NCI-H524 treated with DMSO at 0.1 percent for 48 hours (cell line): Measurements from ENCODE around the gene PRDX2.

Experiments used
- DNase-seq: peaks from one replicate; lab custom pipeline; 2025; lab: John Stamatoyannopoulos, UW

The PRDX2 gene

GRCh38 chr19:12792051-12792852, 9.3 kb downstream of the PRDX2 start:
- DNase-seq, result no peak

GRCh38 chr19:12791345-12792050, 10.1 kb downstream of the PRDX2 start, which contains the start of gene JUNB:
JUNB (plus strand) TSS chr19:12791486; CDS start chr19:12791772, 286 bp downstream.
- peak; percentile 65 for DNase-seq

GRCh38 chr19:12790628-12791344, 10.8 kb downstream of the PRDX2 start:
- DNase-seq, result no peak

- DNase-seq, result peak; percentile 67
Observed at GRCh38 chr19:12789904-12790619, 11.5 kb downstream of the PRDX2 start.

GRCh38 chr19:12789098-12789903, 12.3 kb downstream of the PRDX2 start:
- no peak for DNase-seq

GRCh38 chr19:12788682-12789097, 12.9 kb downstream of the PRDX2 start:
- no peak for DNase-seq

- DNase-seq, result no peak
Observed at GRCh38 chr19:12788042-12788681, 13.4 kb downstream of the PRDX2 start.

GRCh38 chr19:12787458-12787857, 14.1 kb downstream of the PRDX2 start:
- no peak for DNase-seq

GRCh38 chr19:12786952-12787351, 14.6 kb downstream of the PRDX2 start:
- DNase-seq, result no peak

- no peak for DNase-seq
Observed at GRCh38 chr19:12786141-12786870, 15.3 kb downstream of the PRDX2 start.

GRCh38 chr19:12785431-12786031, 16.1 kb downstream of the PRDX2 start:
- DNase-seq, result no peak

GRCh38 chr19:12784871-12785430, 16.6 kb downstream of the PRDX2 start:
- DNase-seq, result no peak

GRCh38 chr19:12784394-12784870, 17.2 kb downstream of the PRDX2 start:
- DNase-seq, result no peak

- no peak for DNase-seq
Observed at GRCh38 chr19:12783849-12784393, 17.7 kb downstream of the PRDX2 start.

- DNase-seq, result no peak
Observed at GRCh38 chr19:12783291-12783848, 18.2 kb downstream of the PRDX2 start.

- no peak for DNase-seq
Observed at GRCh38 chr19:12782424-12783290, 18.9 kb downstream of the PRDX2 start.

GRCh38 chr19:12782174-12782423, 19.5 kb downstream of the PRDX2 start:
- no peak for DNase-seq
